Hepatic stellate cell (primary cell): ENCODE results near the gene CDH15.
"Not testable (repeated sequence)": the region's sequence is repeated elsewhere in the genome, so short reads cannot be mapped to it uniquely, and the experiment has no call there.

Experiments used
- DNase-seq: peaks from one replicate; pipeline ENCODE4 v3.0.0; 2011; ENCODE audit warnings: low spot score

CDH15 gene

DNA sequence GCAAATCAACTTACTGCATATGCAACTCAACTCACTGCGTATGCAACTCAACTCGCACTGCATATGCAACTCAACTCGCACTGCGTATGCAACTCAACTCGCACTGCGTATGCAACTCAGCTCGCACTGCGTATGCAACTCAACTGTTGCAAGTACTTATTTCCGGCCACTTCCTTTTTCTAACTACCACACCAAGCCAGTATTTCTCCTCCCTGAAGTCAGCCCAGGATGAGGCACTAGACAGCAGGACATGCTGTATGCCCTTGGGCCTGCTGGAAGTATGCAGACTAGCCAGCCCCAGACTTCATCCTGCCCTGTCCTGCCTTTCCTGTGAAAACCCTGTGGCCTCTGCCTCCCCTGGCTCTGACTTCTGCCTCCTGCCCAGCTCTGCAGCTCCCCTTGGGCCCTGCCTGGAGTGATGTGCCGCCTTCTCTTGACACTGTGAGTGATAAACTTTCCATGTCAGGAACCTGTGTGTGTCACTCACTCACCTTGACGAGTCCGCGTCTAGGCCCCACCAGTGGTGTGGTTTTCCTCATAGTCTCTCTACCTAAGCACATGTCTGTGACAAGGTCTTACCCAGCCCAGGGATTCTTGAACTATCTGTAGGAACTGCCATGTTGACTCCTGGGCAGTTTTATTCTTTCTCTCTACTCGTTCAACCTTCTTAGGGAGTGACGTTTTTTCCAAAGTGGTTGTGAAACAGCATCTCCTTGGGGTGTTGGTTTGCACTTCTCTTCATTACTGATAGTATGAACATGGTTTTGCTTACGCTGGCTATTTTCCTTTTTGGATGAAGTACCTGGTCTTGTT lies 62.3 kb downstream of the CDH15 start:
- no peak for DNase-seq

DNA sequence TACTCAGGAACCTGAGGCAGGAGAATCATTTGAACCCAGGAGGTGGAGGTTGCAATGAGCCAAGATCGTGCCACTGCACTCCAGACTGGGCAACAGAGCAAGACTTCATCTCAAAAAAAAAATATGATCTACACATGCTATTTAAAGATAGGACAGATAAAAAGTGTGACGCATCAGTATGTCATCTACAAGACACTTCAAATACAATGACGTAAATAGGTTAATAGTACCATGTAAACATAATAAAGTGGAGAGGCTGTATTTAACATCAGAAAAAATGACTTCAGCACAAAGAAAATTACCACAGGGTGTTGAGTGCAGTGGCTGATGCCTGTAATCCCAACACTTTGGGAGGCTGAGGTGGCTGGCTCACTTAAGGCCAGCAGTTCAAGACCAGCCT lies 66.2 kb downstream of the CDH15 start:
- DNase-seq: no peak

DNA sequence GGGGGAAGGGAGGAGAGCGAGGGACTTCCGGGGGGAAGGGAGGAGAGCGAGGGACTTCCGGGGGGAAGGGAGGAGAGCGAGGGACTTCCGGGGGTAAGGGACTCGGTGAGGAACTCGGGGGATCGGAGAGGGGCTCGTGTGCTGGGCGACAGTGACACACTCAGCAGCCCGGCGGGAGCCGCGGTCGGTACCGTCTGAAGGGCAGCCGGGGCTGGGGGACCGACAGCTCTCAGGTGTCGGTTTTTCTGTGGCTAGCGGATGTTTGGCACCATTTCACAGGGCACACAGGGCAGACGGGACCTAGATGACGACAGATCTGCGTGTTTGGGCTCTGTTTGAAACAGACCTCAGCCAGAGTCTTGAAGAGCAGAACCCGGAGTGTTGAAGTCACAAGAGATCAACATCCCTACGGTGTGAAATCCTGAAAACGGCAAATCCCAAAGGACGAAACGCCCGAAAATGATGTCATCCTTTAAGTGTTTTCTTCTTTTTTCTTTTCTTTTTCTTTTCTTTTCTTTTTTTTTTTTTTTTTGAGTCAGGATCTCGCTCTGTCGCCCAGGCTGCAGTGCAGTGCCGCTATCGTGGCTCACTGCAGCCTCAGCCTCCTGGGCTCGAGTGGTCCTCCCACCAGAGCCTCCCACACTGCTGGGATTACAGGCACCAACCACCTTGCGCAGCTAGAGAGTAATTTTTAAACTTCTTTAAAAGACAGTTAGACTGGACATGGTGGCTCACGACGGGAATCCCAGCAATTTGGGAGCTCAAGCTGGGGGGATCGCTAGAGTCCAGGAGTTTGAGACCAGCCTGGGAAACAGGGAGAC lies 69.8 kb downstream of the CDH15 start:
- peak; percentile 84 for DNase-seq

DNA sequence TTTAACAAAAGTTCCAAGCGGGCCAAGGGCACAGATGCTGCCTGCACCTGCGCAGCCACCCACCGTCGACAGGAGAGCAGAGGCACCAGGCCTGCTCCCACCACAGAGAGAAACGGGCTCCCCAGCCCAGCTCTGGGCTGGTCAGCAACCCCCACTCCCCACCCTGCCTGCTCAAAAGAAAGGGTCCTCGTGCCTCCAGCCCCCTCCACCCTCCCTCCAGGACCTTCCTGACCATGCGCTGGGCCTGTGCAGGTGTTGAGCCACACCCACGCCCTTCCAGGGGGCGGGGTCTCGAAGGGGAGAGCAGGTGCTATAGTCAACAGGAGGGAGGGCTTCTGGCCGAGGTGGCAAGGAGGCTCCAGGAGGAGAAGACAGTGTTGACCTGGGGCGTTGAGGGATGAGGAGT lies 71.2 kb downstream of the CDH15 start:
- DNase-seq: no peak

DNA sequence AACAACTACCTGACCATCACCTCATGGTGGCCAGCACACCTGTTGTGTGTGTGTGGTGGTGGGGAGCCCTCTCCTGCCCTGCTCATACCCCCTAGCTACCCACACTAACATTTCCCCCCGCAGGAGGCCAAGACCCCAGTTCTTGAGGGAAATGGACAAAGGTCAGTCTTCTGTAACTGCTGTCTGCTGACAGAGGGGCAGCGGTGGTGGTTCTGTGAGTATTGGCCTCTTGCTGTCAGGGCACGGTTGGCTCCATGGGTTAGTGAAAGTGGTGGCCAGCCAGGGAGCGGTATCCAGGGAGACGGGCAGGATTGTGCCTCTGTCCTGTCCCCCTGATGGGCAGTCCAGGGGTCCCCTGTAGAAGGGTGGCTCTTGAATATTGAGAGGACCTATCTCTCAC lies 72.1 kb downstream of the CDH15 start:
- DNase-seq: no peak

- DNase-seq: not testable (repeated sequence)
Measured at GRCh38 chr16:89244264-89244663, 72.7 kb downstream of the CDH15 start.

DNA sequence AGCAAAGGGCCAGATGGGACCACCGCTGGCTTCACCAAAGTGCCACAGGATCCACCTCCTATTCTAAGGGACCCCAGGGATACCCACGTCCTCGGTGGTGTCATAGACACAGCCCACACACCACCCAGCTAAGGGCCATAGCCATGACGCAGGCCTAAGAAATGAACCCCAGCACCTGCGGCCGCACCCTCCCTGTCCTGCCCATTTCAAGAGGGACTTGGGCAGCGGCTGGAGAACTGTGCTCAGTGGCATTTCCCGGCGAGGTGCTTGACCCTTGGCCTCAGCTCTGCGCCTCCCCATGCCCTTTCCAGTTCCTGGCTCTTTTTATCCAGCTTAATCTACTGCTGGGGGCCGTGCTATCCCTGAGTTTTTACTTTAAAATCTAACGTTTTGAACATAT lies 73.2 kb downstream of the CDH15 start:
- no peak for DNase-seq
